Astrocyte of the spinal cord (primary cell): ENCODE measurements around the gene TMEM14A.

ENCODE experiments used
- DNase-seq: peaks from one replicate; pipeline ENCODE4 v3.0.0; 2011; ENCODE audit warnings: low read depth, low spot score
- H3K4me3 ChIP-seq: 2 replicates; pipeline ENCODE4 v1.5.1; 2011; ENCODE audit warnings: low read depth, mild to moderate bottlenecking, low read length, moderate library complexity
- CTCF ChIP-seq: IDR thresholded peaks from 2 replicates; pipeline ENCODE4 v1.5.1; 2012; ENCODE audit warnings: low read depth, mild to moderate bottlenecking, low read length, inconsistent platforms
- in situ Hi-C: cut with HindIII; loops from 2 replicates; pipeline ENCODE4 v1.10.0; 2017; ENCODE audit warnings: low sequenced_read_pairs

The TMEM14A gene

GRCh38 chr6:52718550-52718949, 47.6 kb downstream of the TMEM14A start:
- in situ Hi-C loops = no loop called here
- DNase-seq = no peak
- TF ChIP-seq CTCF = no peak
- H3K4me3 ChIP-seq = no peak overlapping the region

GRCh38 chr6:52720321-52720720, 49.4 kb downstream of the TMEM14A start:
- no peak overlapping the region for H3K4me3 ChIP-seq
- no peak for TF ChIP-seq CTCF
- in situ Hi-C loops = no loop called here
- DNase-seq = no peak

- in situ Hi-C loops = no loop called here
- DNase-seq = peak; percentile 41
- H3K4me3 ChIP-seq = no peak overlapping the region
- no peak for TF ChIP-seq CTCF
Observed at GRCh38 chr6:52724042-52724405, 53.1 kb downstream of the TMEM14A start.

- in situ Hi-C loops = no loop called here
- DNase-seq = peak; percentile 49
- no peak overlapping the region for H3K4me3 ChIP-seq
- TF ChIP-seq CTCF = peak; percentile 66
Observed at GRCh38 chr6:52724406-52725121, 53.7 kb downstream of the TMEM14A start.

GRCh38 chr6:52725143-52725534, 54.2 kb downstream of the TMEM14A start:
- no peak for DNase-seq
- TF ChIP-seq CTCF = no peak
- no peak overlapping the region for H3K4me3 ChIP-seq
- in situ Hi-C loops = no loop called here

- peak; percentile 12 for DNase-seq
- H3K4me3 ChIP-seq = no peak overlapping the region
- TF ChIP-seq CTCF = no peak
- in situ Hi-C loops = no loop called here
Observed at GRCh38 chr6:52725535-52726192, 54.8 kb downstream of the TMEM14A start.
